Fibroblast of lung (primary cell): ENCODE data around the gene CYP19A1.

Source experiments
- EZH2 ChIP-seq: IDR thresholded peaks from 2 replicates; pipeline ENCODE4 v1.5.1; 2012; ENCODE audit warnings: low read length, control low read depth, mild to moderate bottlenecking; ENCODE audit errors: missing control alignments
- TF ChIP-seq, protein P1 (sequence below), 2 donors: IDR thresholded peaks in 1 of 2; conservative IDR thresholded peaks in 1 of 2; 1 replicate in 1 of 2; 2 replicates in 1 of 2; pipeline ENCODE4 v1.5.1; 2011 to 2012; ENCODE audit warnings: low read length in 2 of 2, control low read depth in 1 of 2, inconsistent platforms in 1 of 2, low read depth in 1 of 2, mild to moderate bottlenecking in 1 of 2

DNA sequence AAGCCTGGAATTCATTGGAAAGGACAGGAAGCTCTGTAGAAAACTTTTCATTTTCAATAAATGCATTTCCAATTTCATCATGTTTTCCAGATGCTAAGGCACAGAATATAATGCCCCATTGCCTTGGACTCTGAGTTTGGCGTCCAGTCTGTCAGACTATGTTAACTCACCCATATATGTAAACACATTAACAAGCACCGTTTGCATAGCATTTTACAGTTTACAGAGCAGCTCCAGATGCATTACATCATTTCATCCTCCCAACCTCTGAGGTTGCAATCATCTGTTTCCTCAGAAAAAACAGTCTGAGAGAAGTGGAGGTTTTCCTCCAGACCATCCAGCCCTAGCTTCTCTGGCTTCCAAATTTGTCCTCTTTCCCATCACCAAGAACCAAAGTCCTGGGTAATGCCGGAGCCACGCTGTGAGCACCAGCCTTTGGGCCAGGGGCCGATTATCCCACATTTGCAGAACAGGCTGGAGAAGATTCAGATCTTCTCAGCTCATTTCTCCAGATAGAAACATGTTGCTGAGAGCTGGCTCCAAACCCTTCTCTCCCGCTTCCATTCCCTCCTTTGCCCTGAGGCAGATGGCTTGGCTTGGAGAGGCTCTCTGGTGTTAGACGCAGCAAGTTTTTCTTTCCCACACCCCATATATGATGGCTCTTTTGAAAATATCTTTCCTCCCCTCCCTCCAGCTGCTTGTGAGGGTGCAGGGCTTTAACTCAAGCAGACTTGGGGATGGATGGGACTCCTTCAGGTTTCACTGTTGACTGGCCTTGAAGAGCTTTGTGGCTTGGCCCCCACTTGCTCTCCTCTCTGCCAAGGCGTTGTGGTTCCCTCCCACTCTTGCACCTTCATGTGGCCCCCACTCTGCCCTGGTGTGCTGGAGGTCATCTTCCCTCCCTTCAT lies 26.0 kb downstream of the CYP19A1 start:
- TF ChIP-seq, protein P1, sequence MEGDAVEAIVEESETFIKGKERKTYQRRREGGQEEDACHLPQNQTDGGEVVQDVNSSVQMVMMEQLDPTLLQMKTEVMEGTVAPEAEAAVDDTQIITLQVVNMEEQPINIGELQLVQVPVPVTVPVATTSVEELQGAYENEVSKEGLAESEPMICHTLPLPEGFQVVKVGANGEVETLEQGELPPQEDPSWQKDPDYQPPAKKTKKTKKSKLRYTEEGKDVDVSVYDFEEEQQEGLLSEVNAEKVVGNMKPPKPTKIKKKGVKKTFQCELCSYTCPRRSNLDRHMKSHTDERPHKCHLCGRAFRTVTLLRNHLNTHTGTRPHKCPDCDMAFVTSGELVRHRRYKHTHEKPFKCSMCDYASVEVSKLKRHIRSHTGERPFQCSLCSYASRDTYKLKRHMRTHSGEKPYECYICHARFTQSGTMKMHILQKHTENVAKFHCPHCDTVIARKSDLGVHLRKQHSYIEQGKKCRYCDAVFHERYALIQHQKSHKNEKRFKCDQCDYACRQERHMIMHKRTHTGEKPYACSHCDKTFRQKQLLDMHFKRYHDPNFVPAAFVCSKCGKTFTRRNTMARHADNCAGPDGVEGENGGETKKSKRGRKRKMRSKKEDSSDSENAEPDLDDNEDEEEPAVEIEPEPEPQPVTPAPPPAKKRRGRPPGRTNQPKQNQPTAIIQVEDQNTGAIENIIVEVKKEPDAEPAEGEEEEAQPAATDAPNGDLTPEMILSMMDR (conservative IDR thresholded peaks at IDR 0.05 in 1 of 2, IDR thresholded peaks at IDR 0.05 in 1 of 2; ENCODE audit: low read depth in 1 of 2, low read length in 2 of 2) = no peak
- TF ChIP-seq EZH2 = no peak
